ENCODE measurements around the gene L3MBTL4. TPM values are rescaled to one million over a fixed set of nuclear protein-coding genes. Genes with fewer than 3 reads are reported as not detected.

Gene L3MBTL4
- total RNA-seq, 4 donors from 2014 or later = 0.40 to 3.8 (median 0.76) TPM

DNA sequence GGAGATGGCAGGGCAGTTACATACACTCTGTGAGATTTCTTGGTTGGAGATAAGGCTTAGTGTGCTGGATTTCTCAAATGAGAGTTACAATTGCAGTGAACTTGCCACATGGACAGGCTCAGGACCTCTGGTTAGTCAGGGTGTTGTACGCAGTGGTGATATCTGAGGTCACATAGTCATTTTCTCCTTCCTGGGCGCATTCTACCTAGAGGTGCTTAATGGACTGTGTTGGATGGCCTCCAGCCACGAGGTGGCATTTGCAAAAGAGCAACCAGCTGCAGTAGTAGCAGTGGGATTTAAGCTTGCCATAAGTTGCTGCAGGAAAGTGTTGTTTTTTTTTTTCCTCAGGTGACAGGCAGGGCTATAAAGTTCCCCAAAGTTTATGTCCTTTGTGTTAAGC lies 345.6 kb downstream of the L3MBTL4 start:
- DNase-seq (no peak), ATAC-seq (no peak)
- H3K4me1 ChIP-seq = no peaks in the 10 kb centered on the region
- no peaks in the 10 kb centered on the region for H3K9me3 ChIP-seq
- H3K27me3 ChIP-seq = no peaks in the 10 kb centered on the region
- no peak overlapping the region for H3K4me3 ChIP-seq
- H3K27ac ChIP-seq = no peak overlapping the region
- no peaks in the 10 kb centered on the region for H3K36me3 ChIP-seq
- in situ Hi-C loops (cut with MboI; ENCODE audit: low sequenced_read_pairs in 4 of 4) = no loop called here
- intact Hi-C loops (cut with DNase I; ENCODE audit: low total_unique reads) = no loop called here
- TF ChIP-seq, protein P1, sequence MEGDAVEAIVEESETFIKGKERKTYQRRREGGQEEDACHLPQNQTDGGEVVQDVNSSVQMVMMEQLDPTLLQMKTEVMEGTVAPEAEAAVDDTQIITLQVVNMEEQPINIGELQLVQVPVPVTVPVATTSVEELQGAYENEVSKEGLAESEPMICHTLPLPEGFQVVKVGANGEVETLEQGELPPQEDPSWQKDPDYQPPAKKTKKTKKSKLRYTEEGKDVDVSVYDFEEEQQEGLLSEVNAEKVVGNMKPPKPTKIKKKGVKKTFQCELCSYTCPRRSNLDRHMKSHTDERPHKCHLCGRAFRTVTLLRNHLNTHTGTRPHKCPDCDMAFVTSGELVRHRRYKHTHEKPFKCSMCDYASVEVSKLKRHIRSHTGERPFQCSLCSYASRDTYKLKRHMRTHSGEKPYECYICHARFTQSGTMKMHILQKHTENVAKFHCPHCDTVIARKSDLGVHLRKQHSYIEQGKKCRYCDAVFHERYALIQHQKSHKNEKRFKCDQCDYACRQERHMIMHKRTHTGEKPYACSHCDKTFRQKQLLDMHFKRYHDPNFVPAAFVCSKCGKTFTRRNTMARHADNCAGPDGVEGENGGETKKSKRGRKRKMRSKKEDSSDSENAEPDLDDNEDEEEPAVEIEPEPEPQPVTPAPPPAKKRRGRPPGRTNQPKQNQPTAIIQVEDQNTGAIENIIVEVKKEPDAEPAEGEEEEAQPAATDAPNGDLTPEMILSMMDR (IDR thresholded peaks at IDR 0.05 in 4 of 5, conservative IDR thresholded peaks at IDR 0.05 in 1 of 5) = no peak
- no peak for TF ChIP-seq POLR2A (IDR thresholded peaks at IDR 0.05)

DNA sequence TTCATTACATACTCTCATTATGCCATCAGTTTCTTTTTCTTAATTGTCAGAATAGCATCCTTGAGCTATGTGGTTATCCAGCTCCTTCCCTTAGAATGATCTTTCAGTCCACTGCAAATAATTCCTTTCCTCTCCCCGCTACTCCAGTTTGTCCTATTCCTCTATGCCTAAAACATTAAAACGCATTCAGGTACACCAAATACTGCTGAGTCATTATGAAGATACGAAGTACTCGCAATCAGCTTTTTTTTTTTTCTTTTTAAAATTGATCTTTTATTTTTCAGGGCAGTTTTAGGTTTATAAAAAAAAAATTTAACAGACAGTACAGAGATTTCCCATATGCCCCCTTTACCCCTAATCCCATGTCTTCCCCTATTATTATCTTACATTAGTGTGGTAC lies 354.6 kb downstream of the L3MBTL4 start:
- peaks cover 0 to 3% (median 0%) of the 10 kb centered on the region in 3 donors for H3K9me3 ChIP-seq
- H3K27me3 ChIP-seq = no peaks in the 10 kb centered on the region
- H3K4me3 ChIP-seq = no peak overlapping the region
- intact Hi-C loops (cut with DNase I; ENCODE audit: low total_unique reads) = no loop called here
- no peak overlapping the region for H3K27ac ChIP-seq
- H3K4me1 ChIP-seq = no peaks in the 10 kb centered on the region
- H3K36me3 ChIP-seq = no peaks in the 10 kb centered on the region
- TF ChIP-seq, protein P1 (IDR thresholded peaks at IDR 0.05 in 4 of 5, conservative IDR thresholded peaks at IDR 0.05 in 1 of 5) = no peak
- TF ChIP-seq POLR2A (IDR thresholded peaks at IDR 0.05) = no peak
- DNase-seq = no peak
- in situ Hi-C loops (cut with MboI; ENCODE audit: low sequenced_read_pairs in 4 of 4) = no loop called here
- ATAC-seq = no peak

DNA sequence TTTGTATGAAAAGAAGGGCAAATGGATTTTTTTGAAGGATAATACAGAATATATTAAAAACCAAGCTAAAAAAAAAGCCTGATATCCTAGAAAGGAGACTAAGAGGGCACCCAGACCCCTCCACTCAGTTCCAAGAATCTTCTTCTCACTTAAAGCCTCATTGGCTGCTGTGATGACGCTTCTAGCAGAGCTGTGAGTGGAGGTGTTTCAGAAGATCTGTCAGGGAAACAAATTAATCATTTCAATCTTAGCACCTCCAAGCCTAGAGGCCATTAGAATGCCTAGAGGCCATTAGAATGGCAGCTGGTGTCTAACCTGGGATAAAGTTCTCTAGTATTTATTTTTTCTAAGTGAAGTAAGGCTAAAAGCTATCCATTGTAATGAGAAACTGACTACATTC lies 355.2 kb downstream of the L3MBTL4 start:
- ATAC-seq = no peak

DNA sequence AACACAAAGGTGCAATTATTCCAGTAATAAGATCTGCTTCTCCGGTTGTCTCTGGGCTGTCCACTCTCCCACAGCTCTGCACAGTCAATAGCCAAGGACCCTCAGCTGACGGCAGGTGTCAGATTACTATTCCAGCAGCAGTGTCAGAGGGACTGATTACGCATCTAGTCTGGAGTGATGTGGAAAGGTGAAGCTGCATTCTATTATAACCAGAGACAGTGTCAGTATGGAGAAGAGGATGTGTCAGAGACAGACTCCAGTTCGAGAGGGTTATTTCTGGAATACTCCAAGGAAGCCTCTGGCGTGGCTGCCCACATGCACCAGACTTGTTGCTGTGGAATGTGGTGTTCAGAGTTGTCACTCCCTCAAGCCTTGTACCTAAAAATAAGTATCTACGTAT lies 355.8 kb downstream of the L3MBTL4 start:
- H3K27me3 ChIP-seq = no peaks in the 10 kb centered on the region
- H3K4me3 ChIP-seq = no peak overlapping the region
- H3K4me1 ChIP-seq = no peaks in the 10 kb centered on the region
- H3K9me3 ChIP-seq = peaks cover 0 to 3% (median 0%) of the 10 kb centered on the region in 3 donors
- intact Hi-C loops (cut with DNase I; ENCODE audit: low total_unique reads) (no loop called here), in situ Hi-C loops (cut with MboI; ENCODE audit: low sequenced_read_pairs in 4 of 4) (no loop called here)
- no peak for DNase-seq
- H3K36me3 ChIP-seq = no peaks in the 10 kb centered on the region
- TF ChIP-seq, protein P1 (IDR thresholded peaks at IDR 0.05 in 4 of 5, conservative IDR thresholded peaks at IDR 0.05 in 1 of 5) = no peak
- no peak for TF ChIP-seq POLR2A (IDR thresholded peaks at IDR 0.05)
- H3K27ac ChIP-seq = no peak overlapping the region
- ATAC-seq = peak in 1 of 2 donors; percentile 55

More for the DNA sequence above, 355.2 kb downstream of the L3MBTL4 start:
- no peak overlapping the region for H3K27ac ChIP-seq
- DNase-seq = no peak
- in situ Hi-C loops (cut with MboI; ENCODE audit: low sequenced_read_pairs in 4 of 4) (no loop called here), intact Hi-C loops (cut with DNase I; ENCODE audit: low total_unique reads) (no loop called here)
- TF ChIP-seq, protein P1 (IDR thresholded peaks at IDR 0.05 in 4 of 5, conservative IDR thresholded peaks at IDR 0.05 in 1 of 5) = no peak
- no peak for TF ChIP-seq POLR2A (IDR thresholded peaks at IDR 0.05)
- no peaks in the 10 kb centered on the region for H3K36me3 ChIP-seq
- peaks cover 0 to 3% (median 0%) of the 10 kb centered on the region in 3 donors for H3K9me3 ChIP-seq
- no peak overlapping the region for H3K4me3 ChIP-seq
- H3K27me3 ChIP-seq = no peaks in the 10 kb centered on the region
- no peaks in the 10 kb centered on the region for H3K4me1 ChIP-seq

DNA sequence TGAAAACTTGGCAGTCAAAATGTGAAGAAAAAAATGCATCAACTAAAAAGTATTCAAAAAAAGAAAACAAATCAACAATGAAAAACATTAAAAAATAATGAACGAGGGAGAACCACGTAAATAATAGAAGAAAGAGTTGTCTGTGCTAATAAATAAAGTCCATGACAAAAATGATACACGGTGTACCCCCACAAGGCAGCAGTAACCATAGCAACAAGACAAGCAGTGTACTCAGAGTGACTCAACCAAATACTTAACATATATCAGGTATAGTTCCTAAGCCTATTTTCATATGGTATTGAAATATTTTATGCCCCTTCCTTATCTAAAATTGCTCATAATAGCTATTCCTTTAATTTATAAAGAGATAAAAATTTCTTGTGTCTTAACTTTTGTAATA lies 357.1 kb downstream of the L3MBTL4 start:
- Histone ChIP-seq H3K36me3 (no peaks in the 10 kb centered on the region), H3K4me1 (no peaks in the 10 kb centered on the region), H3K27ac (no peak overlapping the region), H3K4me3 (no peak overlapping the region), H3K27me3 (no peaks in the 10 kb centered on the region), H3K9me3 (peaks cover 0 to 3% (median 0%) of the 10 kb centered on the region in 3 donors)
- no peak for DNase-seq
- no peak for TF ChIP-seq POLR2A (IDR thresholded peaks at IDR 0.05)
- TF ChIP-seq, protein P1 (IDR thresholded peaks at IDR 0.05 in 4 of 5, conservative IDR thresholded peaks at IDR 0.05 in 1 of 5) = no peak
- ATAC-seq = no peak
- in situ Hi-C loops (cut with MboI; ENCODE audit: low sequenced_read_pairs in 4 of 4) (no loop called here), intact Hi-C loops (cut with DNase I; ENCODE audit: low total_unique reads) (no loop called here)

All from gastrocnemius medialis (tissue), 4 donors.